Adrenal gland (tissue), 5 donors: ENCODE measurements around the gene SFRP4.

ENCODE experiments used
- CTCF ChIP-seq, 6 experiments: fragments of 450-650 bp in 4 of 6; fragments of 200-600 bp in 2 of 6; sonication (generic) in 1 of 6; IDR thresholded peaks; 1 replicate in 5 of 6; 2 replicates in 1 of 6; pipeline versions ENCODE4 v1.5.1 to v1.8.0; 2016 to 2021; ENCODE audit warnings: antibody characterized with exemption in 6 of 6, mild to moderate bottlenecking in 2 of 6, moderate library complexity in 1 of 6
- POLR2A ChIP-seq, 2 donors: fragments of 450-650 bp; IDR thresholded peaks; one replicate each; pipeline ENCODE4 v1.6.1; 2017; ENCODE audit warnings: antibody characterized with exemption in 2 of 2, mild to moderate bottlenecking in 2 of 2, moderate library complexity in 1 of 2
- donor health status: DM: no; HTN: no; CAD: no.

DNA sequence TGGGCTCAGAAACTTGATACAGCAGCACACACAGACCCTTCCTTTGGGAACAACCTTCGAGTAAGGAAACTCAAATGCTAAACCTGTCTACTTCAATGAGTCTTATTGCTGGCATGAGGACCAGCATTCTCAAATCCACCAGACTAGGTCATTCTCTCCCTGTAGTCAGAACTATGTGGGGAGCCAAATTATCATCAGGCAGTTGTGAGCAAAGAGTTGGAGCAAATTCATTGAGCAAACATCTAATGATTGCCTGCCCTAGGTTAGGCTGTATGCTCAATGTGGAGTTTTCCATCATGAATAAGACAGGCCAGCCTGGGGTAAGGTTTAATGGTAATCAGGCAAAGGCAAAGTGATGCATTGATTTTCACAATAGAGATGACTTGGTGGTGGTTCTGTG is 7.4 kb upstream of the SFRP4 start:
- TF ChIP-seq POLR2A (IDR thresholded peaks at IDR 0.05) (no peak), CTCF (IDR thresholded peaks at IDR 0.05) (no peak)
